Measurements from ENCODE around the gene TPPP.
A peak's percentile ranks its signal among the peaks of the same experiment; 100 is the strongest.
"Not testable (repeated sequence)": the region's sequence is repeated elsewhere in the genome, so short reads cannot be mapped to it uniquely, and the experiment has no call there.

Gene TPPP

DNA sequence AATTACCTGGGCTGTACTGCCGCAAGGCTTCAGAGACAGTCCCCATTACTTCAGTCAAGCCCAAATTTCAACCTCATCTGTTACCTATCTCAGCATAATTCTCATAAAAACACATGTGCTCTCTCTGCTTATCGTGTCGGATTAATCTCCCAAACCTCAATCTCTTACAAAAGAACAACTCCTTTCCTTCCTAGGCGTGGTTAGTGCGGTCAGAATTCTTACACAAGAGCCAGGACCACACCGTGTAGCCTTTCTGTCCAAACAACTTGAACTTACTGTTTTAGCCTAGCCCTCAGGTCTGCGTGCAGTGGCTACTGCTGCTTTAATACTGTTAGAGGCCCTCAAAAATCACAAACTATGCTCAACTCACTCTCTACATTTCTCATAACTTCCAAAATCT lies 13.0 kb upstream of the TPPP start:
- not testable (repeated sequence) for H3K4me3 ChIP-seq (ENCODE audit: low read length); DNase-seq (ENCODE audit: low read depth)

DNA sequence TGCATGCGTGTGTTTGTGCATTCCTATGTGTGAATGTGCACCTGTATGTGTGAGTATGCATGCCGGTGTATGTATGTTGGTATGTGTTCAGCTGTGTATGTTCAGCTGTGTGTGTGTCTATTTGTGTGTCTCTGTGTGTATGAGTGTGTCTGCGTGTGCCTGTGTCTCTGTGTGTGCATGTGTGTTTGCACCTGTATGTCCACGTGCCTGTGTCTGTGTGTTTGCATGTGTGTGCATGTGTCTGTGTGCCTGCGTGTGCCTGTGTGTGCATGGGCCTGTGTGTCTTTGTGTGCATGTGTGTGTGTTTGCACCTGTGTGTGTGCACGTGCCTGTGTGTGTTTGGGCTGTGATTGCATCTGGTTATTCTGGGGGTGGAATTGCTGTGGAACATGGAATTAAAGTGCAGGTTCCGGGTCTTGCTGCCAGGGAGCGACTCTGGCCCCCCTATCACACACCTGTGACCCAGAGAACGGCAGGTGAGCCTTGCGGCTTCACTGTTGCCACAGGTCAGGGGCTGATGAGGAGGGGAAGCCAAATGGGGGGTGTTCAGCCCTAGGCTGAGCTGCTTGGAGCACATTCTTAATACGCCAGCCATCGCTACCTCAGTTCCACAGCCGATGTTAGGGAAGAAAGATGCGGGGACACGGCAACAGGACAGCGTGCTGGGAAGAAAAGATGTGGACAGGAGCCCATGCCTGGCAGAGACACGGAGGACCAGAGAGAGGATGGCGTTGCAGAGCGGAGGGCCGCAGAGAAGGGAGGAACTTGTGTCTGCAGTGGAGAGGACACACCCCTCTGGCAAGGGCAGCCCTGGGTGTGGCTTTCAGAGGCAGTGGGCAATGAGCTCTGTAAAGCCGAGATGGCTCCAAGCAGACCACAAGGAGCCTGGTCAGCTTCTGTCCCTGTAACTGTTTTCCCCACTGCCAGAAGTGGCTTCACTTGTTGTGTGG lies 3.9 kb upstream of the TPPP start:
- DNase-seq (ENCODE audit: low read depth); H3K4me3 ChIP-seq (ENCODE audit: low read length): not testable (repeated sequence)

DNA sequence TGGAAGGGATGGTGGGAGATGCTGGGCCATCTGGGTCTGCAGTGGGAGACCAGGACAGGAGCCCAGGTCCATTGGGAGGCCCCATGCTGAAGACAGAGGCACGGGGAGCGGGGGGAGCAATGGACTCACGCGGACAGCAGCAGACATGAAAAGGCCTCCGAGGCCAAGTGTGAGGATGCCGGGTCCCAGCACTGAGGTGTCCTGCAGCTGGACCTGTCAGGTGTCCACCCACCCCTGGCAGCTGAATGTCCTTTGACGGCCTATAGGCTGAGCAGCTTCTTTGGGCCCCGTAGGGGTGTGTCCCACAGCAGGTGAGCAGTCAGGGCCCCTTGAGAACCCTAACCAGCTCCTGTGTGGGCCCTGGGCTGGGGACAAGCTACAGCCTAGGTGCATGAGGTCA lies 3.0 kb upstream of the TPPP start:
- not testable (repeated sequence) for DNase-seq (ENCODE audit: low read depth); H3K4me3 ChIP-seq (ENCODE audit: low read length)

DNA sequence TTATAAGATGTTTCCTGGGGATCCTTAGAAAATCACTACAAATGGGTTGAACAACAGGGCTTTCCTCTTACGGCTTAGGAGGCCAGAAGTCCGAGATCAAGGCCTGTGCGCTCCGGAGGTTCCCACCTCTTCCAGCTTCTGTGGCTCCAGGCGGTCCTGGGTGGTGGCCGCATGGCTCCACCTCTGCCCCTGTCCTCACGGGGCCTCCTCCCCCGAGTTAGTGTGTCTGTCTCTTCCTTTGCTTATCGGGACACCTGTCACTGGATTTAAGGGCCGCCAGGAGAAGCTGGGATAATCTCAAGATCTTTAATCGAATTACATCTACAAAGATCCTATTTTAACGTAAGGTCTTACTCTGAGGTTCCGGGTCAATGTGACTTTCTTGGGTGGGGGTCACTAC lies 2.3 kb upstream of the TPPP start:
- DNase-seq (ENCODE audit: low read depth); H3K4me3 ChIP-seq (ENCODE audit: low read length): not testable (repeated sequence)

DNA sequence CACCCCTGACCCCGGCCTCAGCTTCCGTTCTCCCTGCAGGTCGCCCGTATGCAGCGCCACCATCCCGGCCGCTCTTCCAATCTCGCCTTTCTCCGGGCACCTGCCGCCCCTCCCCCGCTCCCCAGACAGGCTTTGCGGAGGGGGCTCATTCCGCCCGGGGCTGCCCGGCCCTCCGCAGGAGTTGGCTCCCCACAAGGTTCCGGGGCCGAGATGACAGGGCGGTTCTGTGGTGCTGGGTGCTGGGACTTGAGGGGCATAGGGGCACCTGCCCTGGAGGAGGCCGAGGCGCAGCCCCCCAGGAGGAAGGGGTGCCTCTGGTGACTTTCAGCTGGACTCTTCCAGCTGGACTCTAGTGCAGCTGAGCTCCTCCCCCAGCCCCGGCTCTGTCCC lies 885 bp upstream of the TPPP start:
- H3K4me3 ChIP-seq (ENCODE audit: low read length); DNase-seq (ENCODE audit: low read depth): not testable (repeated sequence)

DNA sequence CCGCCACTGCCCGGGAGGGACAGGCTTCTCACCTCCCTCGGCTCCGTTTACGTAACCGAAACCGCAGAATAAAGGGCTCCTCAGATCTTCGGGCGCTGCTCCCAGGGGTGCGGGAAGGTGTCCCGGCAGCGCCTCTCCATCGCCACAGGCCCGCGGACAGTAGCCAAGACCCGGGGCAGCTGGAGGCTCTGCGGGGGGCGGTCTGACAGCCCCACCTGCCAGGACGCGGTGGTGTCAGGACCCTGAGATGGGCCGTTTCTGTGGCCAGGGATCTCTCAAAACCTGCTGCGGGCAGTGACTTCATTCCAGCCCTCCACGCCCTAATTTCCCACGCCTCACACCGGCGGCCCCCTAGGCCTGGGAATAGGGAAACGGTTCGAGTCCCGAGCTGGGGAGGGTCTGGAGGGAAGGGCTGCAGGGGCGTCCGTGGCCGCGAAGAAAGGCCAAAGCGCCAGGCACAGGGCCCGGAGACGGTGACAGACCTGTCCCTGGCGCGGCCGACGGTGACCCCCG lies 567 bp downstream of the TPPP start:
- DNase-seq (ENCODE audit: low read depth) = not testable (repeated sequence)
- H3K4me3 ChIP-seq (ENCODE audit: low read length) = peak overlapping the region; percentile 50

DNA sequence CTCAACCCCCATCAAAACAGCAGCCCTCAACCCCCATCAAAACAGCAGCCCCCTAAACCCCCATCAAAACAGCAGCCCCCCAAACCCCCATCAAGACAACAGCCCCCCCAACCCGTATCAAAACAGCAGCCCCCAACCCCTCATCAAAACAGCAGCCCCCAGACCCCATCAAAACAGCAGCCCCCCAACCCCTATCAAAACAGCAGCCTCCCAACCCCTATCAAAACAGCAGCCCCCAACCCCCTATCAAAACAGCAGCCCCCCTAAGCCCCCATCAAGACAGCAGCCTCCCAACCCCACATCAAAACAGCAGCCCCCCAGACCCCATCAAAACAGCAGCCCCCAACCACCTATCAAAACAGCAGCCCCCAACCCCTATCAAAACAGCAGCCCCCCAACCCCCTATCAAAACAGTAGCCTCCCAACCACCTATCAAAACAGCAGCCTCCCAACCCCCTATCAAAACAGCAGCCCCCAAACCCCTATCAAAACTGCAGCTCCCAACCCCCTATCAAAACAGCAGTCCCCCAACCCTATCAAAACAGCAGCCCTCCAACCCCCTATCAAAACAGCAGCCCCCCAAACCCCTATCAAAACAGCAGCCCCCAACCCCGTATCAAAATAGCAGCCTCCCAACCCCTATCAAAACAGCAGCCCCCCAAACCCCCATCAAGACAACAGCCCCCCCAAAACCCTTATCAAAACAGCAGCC lies 1.2 kb downstream of the TPPP start:
- TF ChIP-seq, protein P1, sequence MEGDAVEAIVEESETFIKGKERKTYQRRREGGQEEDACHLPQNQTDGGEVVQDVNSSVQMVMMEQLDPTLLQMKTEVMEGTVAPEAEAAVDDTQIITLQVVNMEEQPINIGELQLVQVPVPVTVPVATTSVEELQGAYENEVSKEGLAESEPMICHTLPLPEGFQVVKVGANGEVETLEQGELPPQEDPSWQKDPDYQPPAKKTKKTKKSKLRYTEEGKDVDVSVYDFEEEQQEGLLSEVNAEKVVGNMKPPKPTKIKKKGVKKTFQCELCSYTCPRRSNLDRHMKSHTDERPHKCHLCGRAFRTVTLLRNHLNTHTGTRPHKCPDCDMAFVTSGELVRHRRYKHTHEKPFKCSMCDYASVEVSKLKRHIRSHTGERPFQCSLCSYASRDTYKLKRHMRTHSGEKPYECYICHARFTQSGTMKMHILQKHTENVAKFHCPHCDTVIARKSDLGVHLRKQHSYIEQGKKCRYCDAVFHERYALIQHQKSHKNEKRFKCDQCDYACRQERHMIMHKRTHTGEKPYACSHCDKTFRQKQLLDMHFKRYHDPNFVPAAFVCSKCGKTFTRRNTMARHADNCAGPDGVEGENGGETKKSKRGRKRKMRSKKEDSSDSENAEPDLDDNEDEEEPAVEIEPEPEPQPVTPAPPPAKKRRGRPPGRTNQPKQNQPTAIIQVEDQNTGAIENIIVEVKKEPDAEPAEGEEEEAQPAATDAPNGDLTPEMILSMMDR (IDR thresholded peaks at IDR 0.05; ENCODE audit: insufficient read depth, low read depth, low read length, missing control alignments) = no peak
- no peak for DNase-seq (ENCODE audit: low read depth)
- H3K4me3 ChIP-seq (ENCODE audit: low read length) = peak overlapping the region; percentile 50

DNA sequence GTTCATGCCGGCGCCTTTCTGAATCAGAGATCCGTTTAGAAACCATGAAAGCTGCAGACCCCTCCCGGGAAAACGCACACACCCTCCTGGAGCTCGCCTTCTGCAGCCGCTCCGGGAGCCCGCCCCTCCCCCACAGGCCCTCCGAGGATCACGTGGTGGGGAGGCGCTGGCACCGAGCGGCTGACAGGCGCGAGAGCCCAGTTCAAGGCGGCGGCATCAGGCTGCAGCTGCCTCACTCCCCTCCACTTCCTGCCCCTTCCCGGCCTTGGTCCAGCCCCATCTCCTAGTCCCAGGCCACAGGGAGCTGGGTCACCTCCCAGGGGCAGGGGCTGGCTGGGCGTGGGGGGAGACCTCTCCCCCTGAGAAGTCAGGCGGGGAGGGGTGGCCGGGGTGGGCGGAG lies 2.1 kb downstream of the TPPP start:
- not testable (repeated sequence) for H3K4me3 ChIP-seq (ENCODE audit: low read length); DNase-seq (ENCODE audit: low read depth)

DNA sequence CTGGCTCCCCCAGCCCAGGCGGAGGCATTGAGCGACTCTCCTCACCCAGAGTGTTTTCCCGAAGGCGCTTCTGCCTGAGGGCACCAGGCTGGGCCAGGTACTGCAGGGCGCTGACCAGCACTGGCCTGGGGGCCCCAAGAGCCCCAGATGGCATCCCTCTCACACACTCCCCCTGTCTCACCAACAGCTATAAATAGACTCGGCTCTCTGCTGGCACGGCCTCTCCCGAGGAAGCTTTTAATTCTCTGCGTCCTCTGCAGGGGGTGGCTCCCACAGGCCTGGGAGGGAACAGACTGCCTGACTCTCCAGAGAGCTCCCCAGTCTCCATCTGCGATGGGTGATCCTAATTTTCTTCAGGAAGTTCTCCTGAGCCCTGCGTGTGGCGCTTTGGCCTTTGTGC lies 2.9 kb downstream of the TPPP start:
- not testable (repeated sequence) for DNase-seq (ENCODE audit: low read depth); H3K4me3 ChIP-seq (ENCODE audit: low read length)

DNA sequence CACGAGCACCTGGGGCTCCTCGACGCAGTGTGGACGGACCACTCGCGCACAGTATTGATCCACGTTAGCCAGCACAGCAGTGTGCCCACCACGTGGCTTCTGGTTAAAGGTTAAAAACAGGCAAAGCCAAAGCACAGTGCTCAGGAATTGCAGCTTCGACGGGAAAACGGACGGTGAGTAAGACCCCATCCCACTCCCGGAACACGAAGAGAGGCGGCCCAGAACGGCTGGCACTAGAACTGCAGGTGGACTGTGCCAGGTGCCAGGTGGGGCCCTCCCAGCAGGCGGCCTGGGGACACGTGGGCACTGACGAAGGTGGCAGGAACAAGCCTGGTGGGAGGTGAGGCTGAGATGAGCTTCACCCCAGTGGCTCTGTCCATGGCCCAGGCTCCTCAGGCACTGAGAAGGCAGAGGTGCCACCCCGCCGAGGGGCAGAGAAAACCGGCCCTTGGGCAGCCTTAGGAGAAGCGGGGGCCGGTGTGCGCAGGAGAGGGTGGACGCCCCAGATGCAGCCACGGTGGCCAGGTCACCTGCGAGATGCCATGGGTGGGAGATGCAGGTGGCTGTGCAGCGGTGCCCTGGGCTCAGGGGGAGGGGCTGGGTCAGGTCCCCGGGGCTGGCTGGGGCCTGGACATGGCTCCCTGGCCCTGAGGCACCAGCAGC lies 4.7 kb downstream of the TPPP start:
- not testable (repeated sequence) for DNase-seq (ENCODE audit: low read depth)

DNA sequence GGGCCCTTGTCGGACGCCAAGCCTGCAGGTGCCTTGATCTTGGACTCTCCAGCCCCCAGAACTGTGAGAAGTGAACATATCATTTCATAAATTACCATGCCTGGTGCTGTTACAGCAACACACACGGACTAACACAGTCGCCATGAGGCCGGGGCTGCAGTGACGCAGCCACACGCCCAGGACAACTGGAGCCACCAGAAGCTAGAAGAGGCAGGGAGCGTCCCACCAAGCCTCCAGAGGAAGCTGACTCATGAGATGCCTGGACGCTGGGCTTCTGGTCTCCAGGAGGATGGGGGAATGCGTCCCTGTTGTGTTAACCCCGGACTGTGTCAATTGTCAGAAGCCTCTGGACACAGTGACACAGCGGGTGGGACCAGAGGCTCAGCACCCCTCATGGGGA lies 6.2 kb downstream of the TPPP start:
- H3K4me3 ChIP-seq (ENCODE audit: low read length); DNase-seq (ENCODE audit: low read depth): not testable (repeated sequence)

More for the DNA sequence above, 4.7 kb downstream of the TPPP start:
- not testable (repeated sequence) for H3K4me3 ChIP-seq (ENCODE audit: low read length)

DNA sequence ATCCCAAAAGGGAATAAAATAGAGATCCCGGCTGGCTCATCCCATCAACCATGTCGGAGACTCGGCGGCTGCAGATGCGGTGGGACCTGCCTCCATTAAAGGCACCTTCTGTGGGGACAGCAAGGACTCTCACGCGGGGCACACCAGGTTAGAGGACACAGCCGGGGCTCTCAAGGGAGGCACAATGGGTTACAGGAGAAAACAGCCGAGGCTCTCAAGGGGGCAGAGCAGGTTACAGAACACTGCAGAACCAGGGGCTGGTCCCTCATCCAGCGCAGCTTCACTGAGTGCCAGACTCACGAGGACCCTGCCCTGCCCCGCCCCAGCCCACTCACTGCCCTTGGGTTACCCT lies 7.0 kb downstream of the TPPP start:
- DNase-seq (ENCODE audit: low read depth); H3K4me3 ChIP-seq (ENCODE audit: low read length): not testable (repeated sequence)

Data from epithelial cell of esophagus (primary cell).